A549 (cell line): Measurements from ENCODE around the gene EFNA5.

Experiments used
- BHLHE40 ChIP-seq: IDR thresholded peaks from 2 replicates; pipeline ENCODE4 v1.6.1; 2012; ENCODE audit warnings: low read depth, low read length, inconsistent platforms
- CHD4 ChIP-seq: fragments of 200-600 bp; sonication (generic); IDR thresholded peaks from 2 replicates; pipeline ENCODE4 v1.6.1; 2016; ENCODE audit warnings: antibody characterized with exemption, mild to moderate bottlenecking, borderline replicate concordance
- CTCF ChIP-seq: fragments of >200 bp; sonication (Bioruptor Twin); formaldehyde crosslinking; IDR thresholded peaks from 3 replicates; pipeline ENCODE4 v1.5.1; 2016
- ELK1 ChIP-seq: fragments of 150-350 bp; IDR thresholded peaks from 2 replicates; pipeline ENCODE4 v1.6.1; 2014; ENCODE audit warnings: low read depth, mild to moderate bottlenecking, low read length
- EP300 ChIP-seq, 2 experiments: fragments of >200 bp; sonication (Bioruptor Twin); formaldehyde crosslinking; IDR thresholded peaks; 2 replicates in 1 of 2; 3 replicates in 1 of 2; pipeline ENCODE4 v1.6.1; 2016 to 2017
- FOSL2 ChIP-seq, 2 experiments: fragments of 450-650 bp in 1 of 2; fragments of >200 bp in 1 of 2; sonication (Bioruptor Twin) in 1 of 2; formaldehyde crosslinking; IDR thresholded peaks; 2 replicates each; pipeline versions ENCODE4 v1.5.0 to v1.6.1; 2016 to 2020; ENCODE audit warnings: mild to moderate bottlenecking in 1 of 2, moderate library complexity in 1 of 2
- HDAC2 ChIP-seq: fragments of 200-600 bp; sonication (generic); IDR thresholded peaks from 2 replicates; pipeline ENCODE4 v1.6.1; 2016
- HOXA7 ChIP-seq: fragments of 250-450 bp; sonication (Bioruptor Pico); IDR thresholded peaks from 2 replicates; pipeline ENCODE4 v1.5.0; 2020; ENCODE audit warnings: mild to moderate bottlenecking, moderate library complexity
- POLR2A ChIP-seq: IDR thresholded peaks from 2 replicates; pipeline ENCODE4 v1.6.1; 2012; ENCODE audit warnings: mild to moderate bottlenecking, low read length
- RAD21 ChIP-seq, 2 experiments: fragments of >200 bp in 1 of 2; sonication (Bioruptor Twin) in 1 of 2; formaldehyde crosslinking in 1 of 2; IDR thresholded peaks in 1 of 2; conservative IDR thresholded peaks in 1 of 2; 2 replicates in 1 of 2; 3 replicates in 1 of 2; pipeline ENCODE4 v1.6.1; 2012 to 2018; ENCODE audit warnings: inconsistent platforms in 1 of 2
- RFX5 ChIP-seq: fragments of 450-650 bp; IDR thresholded peaks from 2 replicates; pipeline ENCODE4 v1.7.1; 2014; ENCODE audit warnings: antibody characterized with exemption, mild to moderate bottlenecking, moderate library complexity
- USF2 ChIP-seq: fragments of 450-650 bp; IDR thresholded peaks from 2 replicates; pipeline ENCODE4 v1.6.1; 2014; ENCODE audit warnings: antibody characterized with exemption

- TF ChIP-seq HOXA7 (CRISPR knock-in tag): no peak
- no peak for TF ChIP-seq BHLHE40
- TF ChIP-seq HDAC2: no peak
- TF ChIP-seq POLR2A: no peak
- TF ChIP-seq ELK1: no peak
- no peak for TF ChIP-seq USF2
- no peak for TF ChIP-seq CHD4
- no peak for TF ChIP-seq CTCF
- TF ChIP-seq EP300 (IDR thresholded peaks at IDR 0.05): no peak
- TF ChIP-seq FOSL2 (IDR thresholded peaks at IDR 0.05): no peak
- TF ChIP-seq FOSL2 (CRISPR knock-in tag; IDR thresholded peaks at IDR 0.05): no peak
- TF ChIP-seq RFX5: no peak
- no peak for TF ChIP-seq RAD21 (conservative IDR thresholded peaks at IDR 0.05 in 1 of 2, IDR thresholded peaks at IDR 0.05 in 1 of 2)
Measured at GRCh38 chr5:107401470-107402122, 269.1 kb downstream of the EFNA5 start.
